OCI-LY1 (cell line): ENCODE results near the gene PVR.

ENCODE experiments used
- H2AFZ ChIP-seq: fragments of 200-600 bp; sonication (generic), shearing (Covaris generic); 2 replicates; pipeline ENCODE4 v1.6.0; 2014; ENCODE audit warnings: antibody characterized with exemption, mild to moderate bottlenecking, low read length
- H3F3A ChIP-seq: fragments of 200-600 bp; sonication (generic), shearing (Covaris generic); 2 replicates; pipeline ENCODE4 v1.6.0; 2014; ENCODE audit warnings: mild to moderate bottlenecking, antibody characterized with exemption, low read length, moderate library complexity; ENCODE audit not compliant: insufficient read depth
- H3K27ac ChIP-seq: fragments of 200-600 bp; sonication (generic); 2 replicates; pipeline ENCODE4 v1.5.1; 2014; ENCODE audit warnings: low read length, mixed run types, mild to moderate bottlenecking, low read depth; ENCODE audit not compliant: poor library complexity, severe bottlenecking
- H3K27me3 ChIP-seq: fragments of 200-600 bp; sonication (generic); 2 replicates; pipeline ENCODE4 v1.6.0; 2014; ENCODE audit warnings: antibody characterized with exemption, mild to moderate bottlenecking, low read length, moderate library complexity; ENCODE audit not compliant: insufficient read depth
- H3K36me3 ChIP-seq: fragments of 200-600 bp; sonication (generic); 2 replicates; pipeline ENCODE4 v1.6.1; 2014; ENCODE audit warnings: mild to moderate bottlenecking, antibody characterized with exemption, low read length, moderate library complexity, mixed read lengths; ENCODE audit not compliant: insufficient read depth
- H3K4me1 ChIP-seq: fragments of 200-600 bp; sonication (generic); 2 replicates; pipeline ENCODE4 v1.5.1; 2014; ENCODE audit warnings: mild to moderate bottlenecking, low read length, moderate library complexity; ENCODE audit not compliant: insufficient read depth, severe bottlenecking
- H3K4me2 ChIP-seq: fragments of 200-600 bp; sonication (generic), shearing (Covaris generic); 2 replicates; pipeline ENCODE4 v1.6.1; 2014; ENCODE audit warnings: low read length
- H3K4me3 ChIP-seq: fragments of 200-600 bp; sonication (generic); 2 replicates; pipeline ENCODE4 v1.5.1; 2014; ENCODE audit warnings: low read length, low read depth, mild to moderate bottlenecking, mixed read lengths; ENCODE audit not compliant: poor library complexity, severe bottlenecking
- H3K79me2 ChIP-seq: fragments of 200-600 bp; shearing (Covaris generic); 2 replicates; pipeline ENCODE4 v1.6.1; 2016; ENCODE audit warnings: mixed run types, low read length, mixed read lengths; ENCODE audit not compliant: insufficient read depth
- H3K9ac ChIP-seq: fragments of 200-600 bp; sonication (generic), shearing (Covaris generic); 2 replicates; pipeline ENCODE4 v1.6.1; 2014; ENCODE audit warnings: mild to moderate bottlenecking, low read length, mixed read lengths
- H3K9me2 ChIP-seq: fragments of 200-600 bp; sonication (generic), shearing (Covaris generic); 2 replicates; pipeline ENCODE4 v1.6.1; 2014; ENCODE audit warnings: low read depth, mild to moderate bottlenecking, low read length, mixed read lengths
- H3K9me3 ChIP-seq: fragments of 200-600 bp; shearing (Covaris generic); 2 replicates; pipeline ENCODE4 v1.6.1; 2014; ENCODE audit warnings: low read length, mixed read lengths
- H4K20me1 ChIP-seq: fragments of 200-600 bp; sonication (generic), shearing (Covaris generic); 2 replicates; pipeline ENCODE4 v1.6.0; 2016; ENCODE audit warnings: mild to moderate bottlenecking, low read length; ENCODE audit not compliant: insufficient read depth
- CTCF ChIP-seq: fragments of 200-600 bp; sonication (generic), shearing (Covaris generic); IDR thresholded peaks from 2 replicates; pipeline ENCODE4 v1.5.1; 2017; ENCODE audit warnings: mild to moderate bottlenecking, antibody characterized with exemption, low read length, moderate library complexity, mixed read lengths
- EZH2 ChIP-seq: fragments of 200-600 bp; sonication (generic), shearing (Covaris generic); IDR thresholded peaks from 2 replicates; pipeline ENCODE4 v1.8.0; 2017; ENCODE audit warnings: borderline replicate concordance, mixed run types, mild to moderate bottlenecking, antibody characterized with exemption, low read length, moderate library complexity, mixed read lengths

The PVR gene

GRCh38 chr19:44658069-44658733, 14.5 kb downstream of the PVR start:
- Histone ChIP-seq H3K27ac (no peak overlapping the region), H2AFZ (no peak overlapping the region), H3K4me2 (no peak overlapping the region), H3K4me3 (no peak overlapping the region), H3K79me2 (no peaks in the 10 kb centered on the region), H4K20me1 (no peaks in the 10 kb centered on the region), H3F3A (no peaks in the 10 kb centered on the region), H3K4me1 (no peaks in the 10 kb centered on the region), H3K9me3 (no peaks in the 10 kb centered on the region), H3K36me3 (no peaks in the 10 kb centered on the region), H3K9me2 (no peaks in the 10 kb centered on the region), H3K27me3 (0 out of 2 replicates have a peak, but pooled peaks cover 5% of the 10 kb centered on the region), H3K9ac (no peak overlapping the region)
- TF ChIP-seq EZH2, result no peak
- no peak for TF ChIP-seq CTCF

- TF ChIP-seq CTCF, result no peak
- TF ChIP-seq EZH2, result no peak
- H4K20me1 ChIP-seq, result no peaks in the 10 kb centered on the region
- no peaks in the 10 kb centered on the region for H3K9me3 ChIP-seq
- H3K4me3 ChIP-seq, result no peak overlapping the region
- no peaks in the 10 kb centered on the region for H3K4me1 ChIP-seq
- H2AFZ ChIP-seq, result no peak overlapping the region
- H3K79me2 ChIP-seq, result no peaks in the 10 kb centered on the region
- H3K9me2 ChIP-seq, result no peaks in the 10 kb centered on the region
- no peak overlapping the region for H3K27ac ChIP-seq
- no peak overlapping the region for H3K4me2 ChIP-seq
- no peak overlapping the region for H3K9ac ChIP-seq
- H3K36me3 ChIP-seq, result no peaks in the 10 kb centered on the region
- H3F3A ChIP-seq, result no peaks in the 10 kb centered on the region
- H3K27me3 ChIP-seq, result 0 out of 2 replicates have a peak, but pooled peaks cover 5% of the 10 kb centered on the region
Measured at GRCh38 chr19:44660081-44660480, 16.4 kb downstream of the PVR start.

GRCh38 chr19:44661205-44661604, 17.5 kb downstream of the PVR start:
- H3K4me2 ChIP-seq, result no peak overlapping the region
- no peak overlapping the region for H3K9ac ChIP-seq
- H3K36me3 ChIP-seq, result no peaks in the 10 kb centered on the region
- no peaks in the 10 kb centered on the region for H3K79me2 ChIP-seq
- no peaks in the 10 kb centered on the region for H3F3A ChIP-seq
- H3K27ac ChIP-seq, result no peak overlapping the region
- no peak overlapping the region for H3K4me3 ChIP-seq
- no peak overlapping the region for H2AFZ ChIP-seq
- no peaks in the 10 kb centered on the region for H3K9me3 ChIP-seq
- no peaks in the 10 kb centered on the region for H4K20me1 ChIP-seq
- peaks cover 5% of the 10 kb centered on the region; the same call in 1 of the 2 replicates for H3K27me3 ChIP-seq
- no peak for TF ChIP-seq EZH2
- TF ChIP-seq CTCF, result no peak
- no peaks in the 10 kb centered on the region for H3K9me2 ChIP-seq
- no peaks in the 10 kb centered on the region for H3K4me1 ChIP-seq
